Neutrophil (primary cell): ENCODE results near the gene EPB41L4B.

Experiments
- H3K27ac ChIP-seq: fragments of 200-600 bp; sonication (generic); 2 replicates; pipeline ENCODE4 v1.5.1; 2016; ENCODE audit warnings: mild to moderate bottlenecking, moderate library complexity
- H3K27me3 ChIP-seq: fragments of 200-600 bp; sonication (generic); 2 replicates; pipeline ENCODE4 v1.6.0; 2016; ENCODE audit warnings: mild to moderate bottlenecking
- H3K36me3 ChIP-seq: fragments of 200-600 bp; sonication (generic); 2 replicates; pipeline ENCODE4 v1.5.1; 2017
- H3K4me1 ChIP-seq, 2 experiments: fragments of 200-600 bp in 1 of 2; sonication (generic) in 1 of 2; 1 replicate in 1 of 2; 2 replicates in 1 of 2; pipeline versions ENCODE4 v1.5.1 to v1.6.1; 2013 to 2016; ENCODE audit warnings: low read depth in 1 of 2, low read length in 1 of 2, mild to moderate bottlenecking in 1 of 2, moderate library complexity in 1 of 2; ENCODE audit not compliant: control insufficient read depth in 1 of 2, insufficient read depth in 1 of 2
- H3K4me3 ChIP-seq, 2 experiments: fragments of 200-600 bp in 1 of 2; sonication (generic) in 1 of 2; 1 replicate in 1 of 2; 2 replicates in 1 of 2; pipeline ENCODE4 v1.5.1; 2013 to 2016; ENCODE audit warnings: low read depth in 1 of 2, low read length in 1 of 2, mild to moderate bottlenecking in 1 of 2, moderate library complexity in 1 of 2
- H3K9me3 ChIP-seq: fragments of 200-600 bp; sonication (generic); 2 replicates; pipeline ENCODE4 v1.5.1; 2016
- CTCF ChIP-seq: fragments of 200-600 bp; sonication (generic); IDR thresholded peaks from 2 replicates; pipeline ENCODE4 v1.5.1; 2016; ENCODE audit warnings: antibody characterized with exemption

Gene EPB41L4B

GRCh38 chr9:109270441-109270840 lies 50.4 kb downstream of the EPB41L4B start:
- Histone ChIP-seq H3K36me3 (no peaks in the 10 kb centered on the region), H3K27me3 (peaks cover 28% of the 10 kb centered on the region), H3K4me1 (no peaks in the 10 kb centered on the region), H3K27ac (no peak overlapping the region), H3K4me3 (no peak overlapping the region), H3K9me3 (no peaks in the 10 kb centered on the region)
- no peak for TF ChIP-seq CTCF

GRCh38 chr9:109269839-109270238 lies 51.0 kb downstream of the EPB41L4B start:
- no peak for TF ChIP-seq CTCF
- H3K27ac ChIP-seq, result no peak overlapping the region
- H3K4me1 ChIP-seq, result no peaks in the 10 kb centered on the region
- no peaks in the 10 kb centered on the region for H3K9me3 ChIP-seq
- peaks cover 33% of the 10 kb centered on the region for H3K27me3 ChIP-seq
- no peaks in the 10 kb centered on the region for H3K36me3 ChIP-seq
- no peak overlapping the region for H3K4me3 ChIP-seq

- no peak overlapping the region for H3K27ac ChIP-seq
- no peak overlapping the region for H3K4me3 ChIP-seq
- H3K36me3 ChIP-seq, result no peaks in the 10 kb centered on the region
- H3K27me3 ChIP-seq, result peaks cover 33% of the 10 kb centered on the region
- H3K9me3 ChIP-seq, result no peaks in the 10 kb centered on the region
- TF ChIP-seq CTCF, result no peak
- no peaks in the 10 kb centered on the region for H3K4me1 ChIP-seq
Observed at GRCh38 chr9:109269081-109269480, 51.8 kb downstream of the EPB41L4B start.

- peaks cover 31% of the 10 kb centered on the region for H3K27me3 ChIP-seq
- no peaks in the 10 kb centered on the region for H3K4me1 ChIP-seq
- H3K27ac ChIP-seq, result no peak overlapping the region
- H3K36me3 ChIP-seq, result no peaks in the 10 kb centered on the region
- TF ChIP-seq CTCF, result no peak
- no peaks in the 10 kb centered on the region for H3K9me3 ChIP-seq
- H3K4me3 ChIP-seq, result no peak overlapping the region
Observed at GRCh38 chr9:109267555-109267954, 53.3 kb downstream of the EPB41L4B start.

GRCh38 chr9:109264877-109265587 lies 55.8 kb downstream of the EPB41L4B start:
- TF ChIP-seq CTCF, result no peak
- Histone ChIP-seq H3K4me3 (no peak overlapping the region), H3K9me3 (no peaks in the 10 kb centered on the region), H3K27me3 (peaks cover 37% of the 10 kb centered on the region), H3K4me1 (no peaks in the 10 kb centered on the region), H3K27ac (no peak overlapping the region), H3K36me3 (no peaks in the 10 kb centered on the region)
